ENCODE results near the gene LYG1. TPM values are rescaled to one million over a fixed set of nuclear protein-coding genes. Genes with fewer than 3 reads are reported as not detected.
"Not testable (repeated sequence)": the region's sequence is repeated elsewhere in the genome, so short reads cannot be mapped to it uniquely, and the experiment has no call there.

Gene LYG1
- total RNA-seq, 1 experiment from 2014 or later: 0.31 TPM

DNA sequence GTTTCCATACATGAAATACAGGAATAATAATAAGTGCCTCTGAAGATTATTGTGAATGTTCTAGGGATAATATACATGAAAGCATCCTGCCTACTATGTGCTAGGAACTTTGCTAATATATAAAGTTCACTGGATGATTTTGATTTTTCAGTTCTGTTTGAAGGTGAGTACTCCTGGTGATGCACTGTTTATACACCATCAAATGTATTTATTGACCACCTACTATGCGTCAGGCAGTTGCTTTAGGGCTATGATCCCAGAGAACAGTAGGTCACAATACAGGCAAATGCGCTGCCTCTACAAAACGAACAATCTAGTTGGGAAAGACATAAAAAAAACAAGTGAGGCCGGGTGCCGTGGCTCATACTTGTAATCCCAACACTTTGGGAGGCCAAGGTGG, 24.4 kb upstream of the LYG1 start:
- Mint-ChIP-seq H3K9me3 (no peaks in the 10 kb centered on the region), H3K4me3 (no peak overlapping the region), H3K36me3 (ENCODE audit: insufficient read depth in 1 of 3, low read depth in 3 of 3) (peaks cover 30 to 75% (median 68%) of the 10 kb centered on the region in 3 experiments), H3K27me3 (ENCODE audit: low read depth) (no peaks in the 10 kb centered on the region), H3K27ac (no peak overlapping the region), H3K4me1 (no peaks in the 10 kb centered on the region)
- WGBS (ENCODE audit: extremely low coverage, insufficient read length, low lambda C conversion rate): no CpG with 5 or more reads among the region's 5 CpGs
- H2BK20ac ChIP-seq (ENCODE audit: low read depth, low read length, poor library complexity, severe bottlenecking): no peak overlapping the region
- no peaks in the 10 kb centered on the region for H3K79me2 ChIP-seq (ENCODE audit: insufficient read depth, low read length)
- no peaks in the 10 kb centered on the region for H3K9me3 ChIP-seq (ENCODE audit: control insufficient read depth, low read depth, low read length)
- no peak overlapping the region for H3K4ac ChIP-seq (ENCODE audit: low read depth, low read length)
- H3K14ac ChIP-seq (ENCODE audit: insufficient read depth, low read length): no peak overlapping the region
- no peak overlapping the region for H3K23ac ChIP-seq (ENCODE audit: insufficient read length, low read depth, low read length)
- no peak overlapping the region for H2BK12ac ChIP-seq (ENCODE audit: insufficient read length, low read depth, low read length)
- no peaks in the 10 kb centered on the region for H3K27me3 ChIP-seq (ENCODE audit: insufficient read depth, low read length)
- no peak overlapping the region for H2AFZ ChIP-seq (ENCODE audit: low read length)
- TF ChIP-seq CTCF (conservative IDR thresholded peaks at IDR 0.05): no peak
- H4K5ac ChIP-seq (ENCODE audit: insufficient read length, low read depth, low read length): no peak overlapping the region
- no peak overlapping the region for H3K56ac ChIP-seq (ENCODE audit: insufficient read length, low read depth, low read length)
- H2AK5ac ChIP-seq (ENCODE audit: insufficient read length, low read length): no peak overlapping the region
- H3T11ph ChIP-seq (ENCODE audit: low read length): no peak overlapping the region
- H3K23me2 ChIP-seq (ENCODE audit: insufficient read length, low read depth, low read length, poor library complexity, severe bottlenecking): no peaks in the 10 kb centered on the region
- H2BK120ac ChIP-seq (ENCODE audit: low read depth, low read length, poor library complexity, severe bottlenecking): no peak overlapping the region
- no peak overlapping the region for H2BK15ac ChIP-seq (ENCODE audit: low read depth, low read length)
- H3K27ac ChIP-seq (ENCODE audit: insufficient read length, low read depth, low read length): no peak overlapping the region
- no peak overlapping the region for H4K91ac ChIP-seq (ENCODE audit: insufficient read length, low read depth, low read length)
- no peaks in the 10 kb centered on the region for H3K79me1 ChIP-seq (ENCODE audit: insufficient read depth, low read depth, low read length, poor library complexity, severe bottlenecking)
- no peak overlapping the region for H4K8ac ChIP-seq (replicated peaks; ENCODE audit: insufficient read length, low read depth, low read length)
- no peak for DNase-seq
- H3K4me1 ChIP-seq (ENCODE audit: insufficient read depth, low read length): no peaks in the 10 kb centered on the region
- no peak overlapping the region for H3K4me2 ChIP-seq (ENCODE audit: insufficient read depth, insufficient read length, low read length)
- H2BK5ac ChIP-seq (ENCODE audit: insufficient read length, low read length): no peak overlapping the region
- H3K9ac ChIP-seq (ENCODE audit: extremely low read depth, insufficient read length, low read length): no peak overlapping the region
- no peaks in the 10 kb centered on the region for H4K20me1 ChIP-seq (ENCODE audit: control insufficient read depth, insufficient read depth, insufficient read length)
- H3K18ac ChIP-seq (ENCODE audit: insufficient read length, low read depth, low read length): no peak overlapping the region

DNA sequence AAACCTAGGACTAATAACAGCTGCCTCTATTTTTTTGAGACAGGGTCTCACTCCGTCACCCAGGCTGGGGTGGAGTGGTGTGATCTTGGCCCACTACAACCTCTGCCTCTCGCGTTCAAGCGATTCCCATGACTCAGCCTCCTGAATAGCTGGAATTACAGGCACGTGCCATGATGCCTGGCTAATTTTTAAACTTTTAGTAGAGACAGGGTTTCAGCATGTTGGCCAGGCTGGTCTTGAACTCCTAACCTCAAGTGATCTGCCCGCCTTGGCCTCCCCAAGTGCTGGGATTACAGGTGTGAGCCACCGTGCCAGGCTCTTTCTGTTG, 16.8 kb upstream of the LYG1 start:
- not testable (repeated sequence) for H3T11ph ChIP-seq (ENCODE audit: low read length); H3K4me1 Mint-ChIP-seq; H3K27me3 Mint-ChIP-seq (ENCODE audit: low read depth); H4K8ac ChIP-seq (replicated peaks; ENCODE audit: insufficient read length, low read depth, low read length); H4K5ac ChIP-seq (ENCODE audit: insufficient read length, low read depth, low read length); H3K18ac ChIP-seq (ENCODE audit: insufficient read length, low read depth, low read length); H2BK15ac ChIP-seq (ENCODE audit: low read depth, low read length); H3K27ac ChIP-seq (ENCODE audit: insufficient read length, low read depth, low read length); H3K9me3 ChIP-seq (ENCODE audit: control insufficient read depth, low read depth, low read length); H4K20me1 ChIP-seq (ENCODE audit: control insufficient read depth, insufficient read depth, insufficient read length); H2BK12ac ChIP-seq (ENCODE audit: insufficient read length, low read depth, low read length); H2BK5ac ChIP-seq (ENCODE audit: insufficient read length, low read length); H2AFZ ChIP-seq (ENCODE audit: low read length); H3K23me2 ChIP-seq (ENCODE audit: insufficient read length, low read depth, low read length, poor library complexity, severe bottlenecking); H2AK5ac ChIP-seq (ENCODE audit: insufficient read length, low read length); H3K56ac ChIP-seq (ENCODE audit: insufficient read length, low read depth, low read length); H3K23ac ChIP-seq (ENCODE audit: insufficient read length, low read depth, low read length); H3K9me3 Mint-ChIP-seq; H3K27ac Mint-ChIP-seq; H3K4me2 ChIP-seq (ENCODE audit: insufficient read depth, insufficient read length, low read length); H3K4ac ChIP-seq (ENCODE audit: low read depth, low read length); H3K79me2 ChIP-seq (ENCODE audit: insufficient read depth, low read length); H4K91ac ChIP-seq (ENCODE audit: insufficient read length, low read depth, low read length); H3K79me1 ChIP-seq (ENCODE audit: insufficient read depth, low read depth, low read length, poor library complexity, severe bottlenecking); H3K14ac ChIP-seq (ENCODE audit: insufficient read depth, low read length); H2BK20ac ChIP-seq (ENCODE audit: low read depth, low read length, poor library complexity, severe bottlenecking); DNase-seq; H3K27me3 ChIP-seq (ENCODE audit: insufficient read depth, low read length); H2BK120ac ChIP-seq (ENCODE audit: low read depth, low read length, poor library complexity, severe bottlenecking); H3K4me3 Mint-ChIP-seq; H3K4me1 ChIP-seq (ENCODE audit: insufficient read depth, low read length); H3K9ac ChIP-seq (ENCODE audit: extremely low read depth, insufficient read length, low read length)
- H3K36me3 Mint-ChIP-seq (ENCODE audit: insufficient read depth in 1 of 3, low read depth in 3 of 3): peaks cover 18 to 54% (median 49%) of the 10 kb centered on the region in 3 experiments
- no CpG with 5 or more reads among the region's 7 CpGs for WGBS (ENCODE audit: extremely low coverage, insufficient read length, low lambda C conversion rate)
